HG03139 (cell line): ENCODE data around the gene SNCG.
"Not testable (repeated sequence)": the region's sequence is repeated elsewhere in the genome, so short reads cannot be mapped to it uniquely, and the experiment has no call there.

ENCODE experiments used
- ATAC-seq: cut with Tn5 transposase; IDR thresholded peaks from one replicate; pipeline ENCODE4 v1.9.1; 2021; ENCODE audit not compliant: unreplicated experiment

The SNCG gene

GRCh38 chr10:86944907-86945306, 13.5 kb upstream of the SNCG start:
- ATAC-seq, result no peak

GRCh38 chr10:86945361-86946212, 12.8 kb upstream of the SNCG start:
- no peak for ATAC-seq

GRCh38 chr10:86946213-86947155, 11.9 kb upstream of the SNCG start:
- no peak for ATAC-seq

GRCh38 chr10:86947806-86948205, 10.6 kb upstream of the SNCG start:
- ATAC-seq, result not testable (repeated sequence)

- no peak for ATAC-seq
These were observed 8.1 kb upstream of the SNCG start for GRCh38 chr10:86950349-86950748.

- ATAC-seq, result no peak
These were observed 7.1 kb upstream of the SNCG start for GRCh38 chr10:86951184-86951761.

GRCh38 chr10:86952106-86952505, 6.3 kb upstream of the SNCG start:
- ATAC-seq, result no peak

- not testable (repeated sequence) for ATAC-seq
These were observed 5.7 kb upstream of the SNCG start for GRCh38 chr10:86952697-86953096.

- ATAC-seq, result no peak
These were observed 4.4 kb upstream of the SNCG start for GRCh38 chr10:86953747-86954680.

- ATAC-seq, result no peak
These were observed 3.5 kb upstream of the SNCG start for GRCh38 chr10:86954681-86955500.

- ATAC-seq, result no peak
These were observed 2.8 kb upstream of the SNCG start for GRCh38 chr10:86955501-86956194.

GRCh38 chr10:86956195-86956847, 2.1 kb upstream of the SNCG start:
- no peak for ATAC-seq

- no peak for ATAC-seq
These were observed 1.5 kb upstream of the SNCG start for GRCh38 chr10:86956848-86957448.

- no peak for ATAC-seq
These were observed 806 bp upstream of the SNCG start, which contains the start of gene MMRN2 for GRCh38 chr10:86957471-86958115. TSS of gene MMRN2 (minus strand) at chr10:86957615. CDS start at chr10:86957541, 74 bp downstream.

GRCh38 chr10:86958901-86959736, 720 bp downstream of the SNCG start:
- ATAC-seq, result no peak

- no peak for ATAC-seq
These were observed 1.3 kb downstream of the SNCG start for GRCh38 chr10:86959737-86960002.
